GM12892 (cell line): ENCODE measurements around the gene NAV2.

Experiments used
- DNase-seq: peaks from one replicate; pipeline ENCODE4 v3.0.0; 2011; ENCODE audit not compliant: insufficient read length
- FAIRE-seq: peaks from 2 replicates; lab custom pipeline; 2011; peaks lifted over from hg19 to GRCh38; lab: Jason Lieb, UNC
- POLR2A ChIP-seq: IDR thresholded peaks from 2 replicates; pipeline ENCODE4 v1.6.1; 2011; ENCODE audit warnings: low read depth, low read length, control low read depth
- POLR2AphosphoS5 ChIP-seq: IDR thresholded peaks from 2 replicates; pipeline ENCODE4 v1.6.1; 2011; ENCODE audit warnings: low read depth, low read length, control low read depth
- TAF1 ChIP-seq: IDR thresholded peaks from 2 replicates; pipeline ENCODE4 v1.6.1; 2011; ENCODE audit warnings: low read depth, mild to moderate bottlenecking, control low read depth, low read length, borderline replicate concordance

NAV2 gene

GRCh38 chr11:19838994-19839768 is 126.5 kb downstream of the NAV2 start:
- DNase-seq (no peak), FAIRE-seq (peak; percentile 60)
- no peak for TF ChIP-seq POLR2AphosphoS5
- no peak for TF ChIP-seq TAF1
- no peak for TF ChIP-seq POLR2A

- DNase-seq (no peak), FAIRE-seq (no peak)
- no peak for TF ChIP-seq POLR2A
- no peak for TF ChIP-seq TAF1
- TF ChIP-seq POLR2AphosphoS5, result no peak
These were observed 128.3 kb downstream of the NAV2 start for GRCh38 chr11:19840961-19841360.

- TF ChIP-seq TAF1 (no peak), POLR2A (no peak), POLR2AphosphoS5 (no peak)
- FAIRE-seq, result peak; percentile 53
- DNase-seq, result no peak
These were observed 129.9 kb downstream of the NAV2 start for GRCh38 chr11:19842505-19842904.

- DNase-seq, result no peak
- FAIRE-seq, result no peak
- TF ChIP-seq POLR2AphosphoS5, result no peak
- no peak for TF ChIP-seq TAF1
- no peak for TF ChIP-seq POLR2A
These were observed 130.4 kb downstream of the NAV2 start for GRCh38 chr11:19843079-19843478.

- TF ChIP-seq TAF1 (no peak), POLR2A (no peak), POLR2AphosphoS5 (no peak)
- DNase-seq (no peak), FAIRE-seq (no peak)
These were observed 131.4 kb downstream of the NAV2 start for GRCh38 chr11:19844012-19844411.

- no peak for TF ChIP-seq POLR2AphosphoS5
- no peak for TF ChIP-seq POLR2A
- TF ChIP-seq TAF1, result no peak
- DNase-seq (no peak), FAIRE-seq (no peak)
These were observed 132.2 kb downstream of the NAV2 start for GRCh38 chr11:19844806-19845205.

- FAIRE-seq, result no peak
These were observed 133.0 kb downstream of the NAV2 start for GRCh38 chr11:19845626-19846025.

GRCh38 chr11:19846654-19847305 is 134.1 kb downstream of the NAV2 start:
- TF ChIP-seq POLR2A, result no peak
- no peak for TF ChIP-seq TAF1
- TF ChIP-seq POLR2AphosphoS5, result no peak
- DNase-seq (no peak), FAIRE-seq (no peak)

More at GRCh38 chr11:19845626-19846025, 133.0 kb downstream of the NAV2 start:
- TF ChIP-seq POLR2A (no peak), POLR2AphosphoS5 (no peak), TAF1 (no peak)
- DNase-seq, result no peak

GRCh38 chr11:19848219-19848618 is 135.6 kb downstream of the NAV2 start:
- TF ChIP-seq POLR2A (no peak), POLR2AphosphoS5 (no peak), TAF1 (no peak)
- FAIRE-seq, result no peak
- DNase-seq, result no peak

- no peak for TF ChIP-seq POLR2A
- TF ChIP-seq POLR2AphosphoS5, result no peak
- no peak for TF ChIP-seq TAF1
- DNase-seq, result no peak
- no peak for FAIRE-seq
These were observed 136.6 kb downstream of the NAV2 start for GRCh38 chr11:19849107-19849789.

- TF ChIP-seq POLR2AphosphoS5 (no peak), POLR2A (no peak), TAF1 (no peak)
- DNase-seq (no peak), FAIRE-seq (no peak)
These were observed 137.4 kb downstream of the NAV2 start for GRCh38 chr11:19849947-19850593.
